GM18873 (cell line): ENCODE data around the gene APC.

Experiments
- ATAC-seq: cut with Tn5 transposase; IDR thresholded peaks from one replicate; pipeline ENCODE4 v1.9.1; 2021; ENCODE audit warnings: mild to moderate bottlenecking, moderate library complexity, moderate number of reproducible peaks; ENCODE audit not compliant: unreplicated experiment, low FRiP score

APC gene

DNA sequence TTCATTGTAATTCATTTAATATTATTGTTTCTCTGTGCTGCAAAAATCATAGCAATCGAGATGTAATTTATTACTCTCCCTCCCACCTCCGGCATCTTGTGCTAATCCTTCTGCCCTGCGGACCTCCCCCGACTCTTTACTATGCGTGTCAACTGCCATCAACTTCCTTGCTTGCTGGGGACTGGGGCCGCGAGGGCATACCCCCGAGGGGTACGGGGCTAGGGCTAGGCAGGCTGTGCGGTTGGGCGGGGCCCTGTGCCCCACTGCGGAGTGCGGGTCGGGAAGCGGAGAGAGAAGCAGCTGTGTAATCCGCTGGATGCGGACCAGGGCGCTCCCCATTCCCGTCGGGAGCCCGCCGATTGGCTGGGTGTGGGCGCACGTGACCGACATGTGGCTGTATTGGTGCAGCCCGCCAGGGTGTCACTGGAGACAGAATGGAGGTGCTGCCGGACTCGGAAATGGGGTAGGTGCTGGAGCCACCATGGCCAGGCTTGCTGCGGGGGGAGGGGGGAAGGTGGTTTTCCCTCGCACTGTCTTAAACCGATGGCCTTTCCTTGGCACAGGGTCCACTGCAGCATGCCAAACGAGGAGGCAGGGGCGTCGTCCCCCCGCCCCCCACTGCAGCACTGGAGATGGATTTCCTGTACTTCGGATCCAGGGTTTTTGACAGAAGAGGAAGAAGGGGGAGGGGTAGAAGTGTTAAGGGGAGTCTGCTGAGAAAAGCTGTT is at the start of gene APC:
APC (plus strand) TSS at position 423 of the 728 bp plus-strand sequence. CDS start 17,006 bp downstream, outside the sequence.
- ATAC-seq, result peak; percentile 98

DNA sequence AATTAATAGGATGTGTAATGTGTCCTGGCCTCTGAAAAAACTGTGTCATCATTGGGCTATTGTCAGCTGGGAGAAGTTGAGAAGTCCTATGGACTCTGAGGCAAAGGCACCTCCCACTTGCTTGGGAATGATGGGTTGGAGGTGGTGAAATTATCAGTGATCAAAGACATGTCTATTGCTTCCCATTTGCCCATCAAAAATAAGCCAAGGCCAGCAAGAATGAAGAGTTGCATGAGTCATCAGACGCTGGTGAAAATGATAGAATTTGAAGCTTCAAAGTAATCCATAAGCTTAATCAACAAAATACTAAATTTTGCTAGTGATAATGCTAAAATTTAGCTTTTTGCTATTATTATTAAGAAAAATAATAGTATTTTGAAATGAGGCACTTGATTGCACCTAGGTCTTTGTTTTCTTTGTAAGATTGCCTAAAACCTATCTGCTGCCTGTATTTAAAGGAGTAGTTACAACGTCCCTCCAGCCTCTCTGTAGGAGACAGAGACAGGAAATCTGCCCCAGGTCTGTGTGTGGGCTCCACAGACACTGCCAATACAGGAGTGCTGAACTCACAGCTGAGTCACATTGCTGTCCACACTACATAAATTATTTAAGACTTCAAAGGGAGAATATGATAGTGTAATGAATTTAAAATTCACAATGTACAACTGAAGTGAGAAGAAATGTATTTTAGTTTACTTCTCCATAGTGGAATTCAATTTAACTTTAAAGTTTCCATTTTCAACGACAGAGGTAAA is 48.4 kb upstream of the APC start:
- ATAC-seq, result no peak

DNA sequence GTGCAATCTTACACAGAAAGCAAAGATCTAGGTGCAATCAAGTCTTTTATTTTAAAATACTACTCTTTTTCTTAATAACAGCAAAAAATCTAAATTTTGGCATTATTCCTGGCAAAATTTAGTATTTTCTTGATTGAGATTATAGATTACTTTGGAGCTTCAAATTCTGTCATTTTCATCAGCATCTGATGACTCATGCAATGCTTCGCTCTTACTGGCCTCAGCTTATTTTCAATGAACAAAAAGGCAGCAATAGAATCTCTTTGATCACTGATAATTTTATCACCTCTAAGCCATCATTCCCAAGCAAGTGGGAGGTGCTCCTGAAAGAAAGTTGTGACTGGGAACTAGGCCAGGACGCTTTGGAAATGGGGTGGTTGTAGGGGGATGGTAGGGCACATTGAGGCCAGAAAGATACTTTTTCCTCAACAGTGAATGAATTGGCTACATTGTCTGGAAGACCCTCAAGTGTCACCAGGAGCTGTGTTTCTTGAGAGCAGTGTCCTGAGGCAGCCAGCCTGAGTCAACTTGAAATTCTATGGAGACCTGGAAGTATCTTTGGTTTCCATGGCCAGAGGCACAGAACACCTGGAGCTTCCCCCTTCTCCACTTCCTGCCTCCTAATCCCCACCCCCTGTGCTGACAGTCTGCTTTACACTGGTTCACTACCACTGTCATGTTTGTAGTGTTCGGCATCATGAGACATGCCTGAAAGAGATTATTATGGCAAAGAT is 46.9 kb upstream of the APC start:
- no peak for ATAC-seq

DNA sequence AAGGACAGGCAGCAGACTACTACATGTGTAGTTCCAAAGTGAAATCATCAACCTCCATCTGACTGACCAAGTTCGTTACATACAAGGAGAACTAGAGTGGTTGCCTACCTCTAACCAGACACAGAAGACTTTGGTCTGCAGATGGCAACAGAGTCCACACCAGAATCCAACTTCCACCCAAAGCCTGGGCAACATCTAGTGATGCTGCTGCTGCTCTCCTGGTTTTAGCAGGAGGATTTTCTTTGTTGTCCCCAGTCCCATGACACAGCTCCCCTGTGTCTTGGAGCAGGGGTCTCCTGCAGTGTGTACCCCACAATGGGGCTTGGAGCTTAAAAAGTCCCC is 46.4 kb upstream of the APC start:
- no peak for ATAC-seq

DNA sequence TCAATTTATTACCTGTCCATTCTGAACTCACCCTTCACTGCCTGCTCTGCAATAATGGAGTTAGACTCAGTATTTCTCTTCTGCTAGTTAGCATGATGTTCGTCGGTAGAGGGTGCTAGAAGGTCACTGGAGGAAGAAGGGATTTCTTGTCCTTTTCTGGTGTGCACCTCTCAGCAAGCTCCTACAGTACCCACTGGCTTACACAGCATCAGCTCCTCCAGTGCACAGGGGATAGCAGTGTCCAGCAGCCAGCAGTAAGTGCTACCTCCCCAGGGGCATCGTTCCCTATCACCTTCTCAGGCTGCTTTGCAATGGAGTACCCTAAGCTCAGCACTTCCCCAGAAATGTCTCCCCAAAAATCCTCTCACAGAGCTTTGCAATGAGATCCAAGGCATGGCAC is 45.9 kb upstream of the APC start:
- ATAC-seq, result no peak

DNA sequence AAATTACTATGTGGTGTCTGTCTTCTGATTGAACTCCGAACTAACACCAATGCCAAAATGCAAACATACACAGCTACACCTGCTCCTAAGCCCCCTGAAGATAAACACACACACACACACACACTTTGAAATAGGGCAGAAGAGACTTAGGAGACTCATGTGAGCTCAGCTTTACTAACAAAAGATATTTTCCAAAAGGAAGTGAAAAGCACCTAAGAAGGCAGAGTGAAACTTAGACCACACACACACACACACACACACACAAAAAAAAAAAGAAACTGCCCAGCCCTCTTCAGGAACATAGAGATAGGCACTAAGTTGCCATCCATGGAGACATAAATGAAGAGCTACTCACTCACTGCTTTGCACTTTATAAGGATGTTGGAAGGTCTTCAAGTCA is 45.2 kb upstream of the APC start:
- ATAC-seq, result no peak

DNA sequence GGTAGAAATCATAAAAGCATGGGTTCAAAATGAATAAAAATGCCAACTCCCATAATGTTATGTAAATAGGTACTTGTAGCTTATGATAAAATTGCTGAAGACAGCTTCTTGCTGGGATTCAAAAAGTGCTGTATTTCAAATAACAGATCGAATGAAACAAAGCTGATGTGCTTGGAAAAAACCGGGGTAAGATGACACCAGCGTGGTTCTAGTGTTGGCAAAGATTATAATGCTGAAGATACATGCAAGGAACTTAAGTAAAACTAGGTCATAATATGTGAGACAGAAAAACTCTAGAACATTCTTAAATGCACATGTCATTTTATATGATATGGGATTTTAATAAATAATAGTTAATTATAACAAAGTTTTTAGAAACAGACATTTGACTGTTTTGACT is 44.4 kb upstream of the APC start:
- ATAC-seq, result no peak

DNA sequence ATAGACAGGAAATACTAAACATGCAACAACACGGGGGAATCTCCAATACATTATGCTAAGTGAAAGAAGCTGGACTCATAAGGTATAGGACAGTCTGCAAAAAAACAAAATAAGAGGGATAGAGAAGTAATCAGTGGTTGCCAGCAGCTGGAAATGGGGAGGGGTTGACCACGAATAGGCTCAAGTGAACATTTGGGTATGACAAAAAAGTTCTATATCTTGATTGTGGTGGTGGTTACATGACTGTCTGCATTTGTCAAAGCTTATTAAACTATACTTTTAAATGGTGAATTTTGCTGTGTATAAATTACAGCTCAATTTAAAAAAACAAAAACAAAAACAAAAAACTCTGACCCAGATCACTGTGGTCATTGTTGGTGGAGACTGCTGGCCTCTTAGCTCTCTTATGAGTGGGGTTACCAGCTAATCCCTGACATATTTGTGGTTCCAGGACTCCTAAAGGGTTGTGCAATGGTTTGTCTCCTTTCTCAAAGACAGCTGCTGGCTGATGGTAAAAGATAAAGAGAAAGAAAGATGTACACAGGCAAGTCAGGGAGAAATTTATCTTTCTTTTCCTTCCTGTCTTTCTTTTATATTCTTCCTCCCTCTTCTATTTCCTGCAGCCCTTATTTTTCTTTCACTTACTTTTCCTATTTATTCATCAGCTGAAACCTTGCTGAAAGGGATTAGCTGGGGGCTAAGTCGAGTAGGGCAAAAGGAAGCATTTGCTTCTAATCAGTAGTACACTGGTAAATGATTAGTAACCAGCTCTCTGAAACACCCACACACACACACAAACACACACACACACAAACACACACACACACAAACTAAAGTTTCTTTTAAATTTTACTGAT is 42.6 kb upstream of the APC start:
- ATAC-seq, result no peak

DNA sequence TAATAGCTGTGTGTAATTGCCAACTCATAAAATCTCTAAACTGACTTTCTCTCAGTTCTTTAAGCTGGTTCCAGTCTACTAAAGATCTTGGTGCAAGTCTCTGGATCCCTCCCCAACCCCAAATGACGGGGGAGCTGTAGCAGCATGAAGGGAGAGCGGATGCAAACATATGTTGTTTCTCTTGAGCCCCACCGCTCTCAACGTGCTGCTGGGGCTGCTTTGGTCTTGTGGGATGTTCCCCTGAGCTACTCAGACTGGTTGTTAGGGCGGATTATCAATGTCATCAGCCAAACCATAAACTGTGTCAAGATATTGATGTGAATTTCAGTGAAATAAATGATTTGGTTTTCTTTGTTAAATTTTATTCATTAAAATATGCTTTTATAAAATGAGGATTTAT is 40.9 kb upstream of the APC start:
- no peak for ATAC-seq

DNA sequence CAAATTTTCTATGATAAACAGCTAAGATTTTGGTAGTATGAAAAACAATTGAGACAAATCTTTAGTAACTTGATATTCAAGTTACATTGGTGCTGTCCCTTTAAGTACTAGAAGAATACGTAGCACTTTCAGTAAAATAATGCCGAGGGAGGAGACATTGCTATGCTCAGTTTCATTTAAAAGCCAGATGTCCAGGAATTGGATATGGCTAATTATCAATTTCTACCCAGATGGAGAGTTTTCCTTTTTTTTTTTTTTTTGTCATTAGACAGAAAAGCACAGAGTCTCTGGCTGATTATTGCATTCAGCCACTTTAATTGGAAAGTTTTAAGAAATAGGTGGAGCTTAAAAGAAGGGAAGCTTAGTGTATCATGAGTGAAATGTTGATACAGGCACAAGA is 40.4 kb upstream of the APC start:
- no peak for ATAC-seq

DNA sequence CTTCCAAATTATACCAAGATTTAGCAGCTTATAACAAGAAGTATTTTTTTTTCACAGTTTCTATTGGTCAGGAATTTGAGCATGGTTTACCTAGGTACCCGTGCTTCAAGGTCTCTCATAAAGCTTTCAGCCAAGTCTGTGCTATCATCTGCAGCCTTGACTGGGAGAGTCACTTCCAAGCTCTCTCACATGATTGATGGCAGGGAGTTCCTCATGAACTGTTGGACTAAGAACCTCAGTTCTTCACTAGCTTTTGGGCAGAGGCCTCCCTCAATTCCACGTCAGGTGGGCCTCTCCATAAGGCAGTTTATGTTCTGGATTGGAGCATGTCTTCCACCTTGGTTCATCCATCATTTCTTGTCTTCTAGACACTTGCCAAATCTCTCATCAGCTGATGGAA is 39.9 kb upstream of the APC start:
- no peak for ATAC-seq

DNA sequence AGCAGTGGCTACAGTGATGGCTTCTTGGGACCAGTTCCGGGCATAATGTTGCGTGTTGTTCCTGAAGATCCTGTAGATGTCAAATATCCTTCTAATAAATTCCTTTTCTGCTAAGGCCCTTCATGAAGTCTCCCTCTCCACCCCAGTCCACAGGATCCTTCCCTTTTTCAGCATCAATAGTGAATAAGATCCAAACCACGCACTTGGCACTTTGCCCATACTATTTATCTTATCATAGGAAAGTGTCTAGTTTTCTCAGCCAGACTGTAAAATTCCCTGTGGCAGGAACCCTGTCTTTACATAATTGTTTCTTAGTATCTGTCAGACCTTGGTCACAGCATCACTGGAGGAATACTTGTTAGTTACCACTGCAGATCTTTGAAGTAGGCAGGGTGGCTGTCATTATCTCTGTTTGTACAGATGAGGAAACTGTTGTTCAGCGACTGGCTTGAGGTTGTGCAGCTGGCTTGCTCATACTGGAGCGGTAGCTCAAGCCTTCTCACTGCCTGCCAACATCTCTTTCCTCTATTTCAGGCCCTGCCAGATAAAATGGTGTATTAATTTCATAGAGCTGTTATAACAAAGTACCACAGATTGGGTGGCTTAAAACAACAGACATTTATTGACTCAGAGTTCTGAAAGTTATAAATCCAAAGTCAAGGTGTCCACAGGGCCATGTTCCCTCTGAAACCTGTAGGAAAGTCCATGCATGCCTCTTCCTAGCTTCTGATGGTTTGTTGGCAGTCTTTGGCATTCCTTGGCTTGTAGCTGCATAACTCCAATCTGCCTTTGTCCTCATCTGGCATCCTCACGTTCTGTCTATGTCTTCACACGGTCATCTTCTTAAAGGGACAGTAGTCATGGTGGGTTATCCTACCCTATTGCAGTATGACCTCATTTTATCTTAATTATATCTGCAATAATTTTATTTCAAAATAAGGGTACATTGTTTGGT is 33.5 kb upstream of the APC start:
- no peak for ATAC-seq

DNA sequence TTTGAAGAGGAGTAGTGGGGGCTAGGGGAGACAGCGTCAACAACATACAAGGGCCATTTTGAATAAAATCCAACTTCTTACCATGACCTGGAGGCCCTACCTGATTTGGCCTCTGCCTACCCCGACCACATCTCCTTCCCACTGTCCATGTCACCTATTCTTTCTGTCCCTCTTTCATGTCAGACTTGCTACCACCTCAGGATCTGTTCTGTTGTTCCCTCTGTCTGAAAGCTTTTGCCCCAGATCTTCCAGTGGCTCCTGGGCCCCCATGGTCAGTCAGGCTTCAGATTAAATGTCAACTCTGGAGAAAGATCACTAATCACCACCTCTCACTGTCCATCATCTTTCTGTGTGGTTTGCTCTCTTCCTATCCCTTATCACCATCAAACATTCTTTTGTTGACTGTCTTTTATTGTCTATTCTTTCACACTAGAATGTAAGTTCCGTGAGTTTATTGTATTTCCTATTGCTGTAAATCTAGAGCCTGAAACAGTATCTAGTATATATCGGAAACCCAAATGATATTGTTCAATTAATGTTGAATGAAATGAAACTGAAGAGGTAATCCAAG is 31.2 kb upstream of the APC start:
- ATAC-seq, result no peak

DNA sequence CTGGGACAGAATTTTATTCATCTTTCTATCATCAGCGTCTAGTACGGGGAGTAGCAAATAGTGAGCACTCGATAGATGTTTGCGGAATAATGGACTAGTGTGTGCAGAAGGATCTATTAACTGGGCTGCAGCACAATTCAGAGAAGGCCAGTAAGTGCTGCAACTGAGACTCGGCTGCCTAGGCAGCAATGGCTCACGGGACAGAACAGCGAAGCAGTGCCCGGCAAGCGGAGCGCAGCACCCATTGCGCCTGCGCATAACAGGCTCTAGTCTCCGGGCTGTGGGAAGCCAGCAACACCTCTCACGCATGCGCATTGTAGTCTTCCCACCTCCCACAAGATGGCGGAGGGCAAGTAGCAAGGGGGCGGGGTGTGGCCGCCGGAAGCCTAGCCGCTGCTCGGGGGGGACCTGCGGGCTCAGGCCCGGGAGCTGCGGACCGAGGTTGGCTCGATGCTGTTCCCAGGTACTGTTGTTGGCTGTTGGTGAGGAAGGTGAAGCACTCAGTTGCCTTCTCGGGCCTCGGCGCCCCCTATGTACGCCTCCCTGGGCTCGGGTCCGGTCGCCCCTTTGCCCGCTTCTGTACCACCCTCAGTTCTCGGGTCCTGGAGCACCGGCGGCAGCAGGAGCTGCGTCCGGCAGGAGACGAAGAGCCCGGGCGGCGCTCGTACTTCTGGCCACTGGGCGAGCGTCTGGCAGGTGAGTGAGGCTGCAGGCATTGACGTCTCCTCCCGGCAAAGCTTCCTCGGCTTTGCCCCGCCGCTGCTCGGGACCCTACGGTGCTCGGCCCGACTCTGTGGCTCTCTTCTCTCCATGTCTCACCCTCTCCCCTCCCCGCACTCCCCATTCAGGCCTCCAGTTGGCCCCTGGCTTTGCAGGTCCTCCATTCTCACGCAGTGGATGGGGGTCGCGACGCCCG is 30.2 kb upstream of the APC start:
- ATAC-seq, result peak; percentile 95

DNA sequence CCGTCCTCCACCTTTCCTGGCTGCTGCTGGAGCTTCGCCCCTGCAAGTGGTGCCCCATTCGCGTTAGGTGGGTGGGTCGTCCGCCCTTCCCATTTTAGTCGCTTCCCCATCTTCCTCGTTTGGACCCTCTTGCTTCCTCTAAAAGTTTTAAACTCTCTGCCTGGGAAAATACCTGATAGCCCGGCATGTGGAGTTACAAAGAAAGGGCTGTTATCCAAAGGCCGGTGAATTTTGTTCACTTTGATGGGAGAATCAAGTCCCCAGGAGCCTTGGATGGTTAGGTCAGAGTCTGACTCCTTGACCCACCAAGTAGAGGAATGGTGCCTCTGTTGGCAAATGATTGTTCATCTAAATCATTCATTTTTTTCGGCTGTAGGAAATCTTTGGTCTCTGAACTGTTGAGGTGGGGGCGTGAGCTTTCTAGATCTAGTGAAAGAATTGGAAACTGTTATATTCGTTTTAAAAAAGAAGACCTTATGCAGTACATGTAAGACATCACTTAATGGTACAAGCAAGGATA is 29.5 kb upstream of the APC start:
- no peak for ATAC-seq

DNA sequence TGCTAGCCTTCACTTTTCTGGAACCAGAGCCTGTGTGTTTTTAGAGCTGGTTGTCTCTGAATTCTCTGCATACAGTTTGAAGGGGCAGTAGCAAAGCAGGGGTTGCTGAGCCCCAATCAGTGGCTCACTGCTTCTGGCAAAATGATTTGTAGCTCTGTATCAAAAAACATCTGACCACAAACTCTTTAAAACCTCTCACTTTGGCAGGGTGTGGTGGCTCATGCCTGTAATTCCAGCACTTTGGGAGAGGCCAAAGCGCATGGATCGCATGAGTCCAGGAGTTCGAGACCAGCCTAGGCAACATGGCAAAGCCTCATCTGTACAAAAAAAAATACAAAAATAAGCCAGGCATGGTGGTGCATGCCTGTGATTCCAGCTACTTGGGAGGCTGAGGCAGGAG is 28.3 kb upstream of the APC start:
- ATAC-seq, result no peak

DNA sequence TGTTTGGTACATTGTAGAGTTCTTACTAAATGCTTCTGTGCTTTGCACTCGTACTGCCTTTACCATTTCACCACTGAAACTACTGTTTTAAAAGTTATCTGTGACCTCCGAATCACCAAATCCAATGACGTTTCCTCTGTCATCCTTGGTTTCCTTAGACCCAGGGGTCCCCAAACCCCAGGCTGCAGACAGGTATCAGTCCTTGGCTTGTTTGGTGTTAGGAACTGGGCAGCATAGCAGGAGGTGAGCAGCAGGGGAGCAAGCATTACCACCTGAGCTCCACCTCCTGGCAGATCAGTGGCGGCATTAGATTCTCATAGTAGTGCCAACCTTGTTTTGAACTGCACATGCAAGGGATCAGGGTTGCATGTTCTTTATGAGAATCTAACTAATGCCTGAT is 26.8 kb upstream of the APC start:
- no peak for ATAC-seq

DNA sequence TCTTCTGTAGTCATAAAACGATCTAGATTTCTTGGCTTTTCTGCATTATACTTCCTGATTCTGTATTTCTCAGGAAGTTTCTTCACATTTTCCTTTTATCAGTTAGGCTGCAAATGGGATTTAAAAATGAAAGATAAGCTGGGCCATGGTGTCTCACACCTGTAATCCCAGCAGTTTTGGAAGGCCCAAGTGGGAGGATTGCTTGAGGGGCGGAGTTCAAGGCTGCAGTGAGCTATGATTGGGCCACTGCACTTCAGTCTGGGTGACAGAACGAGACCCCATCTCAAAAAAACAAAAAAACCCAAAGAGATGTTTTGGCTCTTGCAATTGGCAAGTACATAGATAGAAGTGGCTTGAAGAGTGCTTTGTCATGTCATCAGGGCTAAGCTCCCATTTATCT is 26.2 kb upstream of the APC start:
- no peak for ATAC-seq
